Placental epithelial cell (primary cell): ENCODE data around the gene RIPPLY2. TPM values are rescaled to one million over a fixed set of nuclear protein-coding genes. Genes with fewer than 3 reads are reported as not detected.

Experiments
- total RNA-seq: library from RNA; depleted of rRNA; stranded (reverse); fragments of >200 nt; gene quantifications from 2 replicates; pipeline ENCODE4 v1.2.3, GENCODE V29; 2012

Gene RIPPLY2, protein sequence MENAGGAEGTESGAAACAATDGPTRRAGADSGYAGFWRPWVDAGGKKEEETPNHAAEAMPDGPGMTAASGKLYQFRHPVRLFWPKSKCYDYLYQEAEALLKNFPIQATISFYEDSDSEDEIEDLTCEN
- total RNA-seq: not detected in 2 replicates

DNA sequence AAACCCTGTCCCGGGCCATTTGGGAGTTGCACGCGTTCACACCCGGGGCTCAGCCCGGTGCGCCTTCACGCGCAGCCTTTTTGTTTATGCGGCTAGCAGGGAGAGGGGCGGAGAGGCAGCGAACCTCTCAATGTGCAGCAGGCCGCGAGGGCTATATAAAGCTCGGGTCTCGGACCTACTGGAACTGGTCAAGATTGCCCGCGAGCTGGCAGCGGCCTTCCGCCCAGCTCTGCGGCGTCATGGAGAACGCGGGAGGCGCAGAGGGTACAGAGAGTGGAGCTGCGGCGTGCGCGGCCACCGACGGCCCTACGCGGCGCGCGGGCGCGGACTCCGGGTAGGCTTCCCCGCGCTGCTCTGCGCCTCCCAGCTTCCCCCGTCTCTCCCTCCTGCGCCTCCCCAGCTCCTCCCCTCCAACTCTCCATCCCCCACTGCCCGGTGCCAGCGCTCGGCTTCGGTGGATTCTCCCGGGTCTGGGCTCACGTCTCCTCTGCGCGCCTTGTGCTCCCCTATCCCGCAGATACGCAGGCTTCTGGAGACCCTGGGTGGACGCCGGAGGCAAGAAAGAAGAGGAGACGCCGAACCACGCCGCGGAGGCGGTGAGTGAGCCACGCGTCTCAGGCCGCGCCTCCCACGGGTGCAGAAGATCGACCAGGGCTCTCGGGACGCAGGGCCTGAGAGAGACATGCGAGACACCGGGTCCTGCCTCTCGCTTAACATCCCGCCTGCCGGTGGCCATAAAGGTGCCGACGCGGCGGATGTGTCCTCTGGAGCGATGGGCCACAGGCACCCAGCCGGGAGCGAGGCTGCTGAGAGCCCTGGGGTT, at the start of gene RIPPLY2:
RIPPLY2 (plus strand) TSS at position 183 of the 823 bp plus-strand sequence; CDS start at position 240, 57 bp downstream.

DNA sequence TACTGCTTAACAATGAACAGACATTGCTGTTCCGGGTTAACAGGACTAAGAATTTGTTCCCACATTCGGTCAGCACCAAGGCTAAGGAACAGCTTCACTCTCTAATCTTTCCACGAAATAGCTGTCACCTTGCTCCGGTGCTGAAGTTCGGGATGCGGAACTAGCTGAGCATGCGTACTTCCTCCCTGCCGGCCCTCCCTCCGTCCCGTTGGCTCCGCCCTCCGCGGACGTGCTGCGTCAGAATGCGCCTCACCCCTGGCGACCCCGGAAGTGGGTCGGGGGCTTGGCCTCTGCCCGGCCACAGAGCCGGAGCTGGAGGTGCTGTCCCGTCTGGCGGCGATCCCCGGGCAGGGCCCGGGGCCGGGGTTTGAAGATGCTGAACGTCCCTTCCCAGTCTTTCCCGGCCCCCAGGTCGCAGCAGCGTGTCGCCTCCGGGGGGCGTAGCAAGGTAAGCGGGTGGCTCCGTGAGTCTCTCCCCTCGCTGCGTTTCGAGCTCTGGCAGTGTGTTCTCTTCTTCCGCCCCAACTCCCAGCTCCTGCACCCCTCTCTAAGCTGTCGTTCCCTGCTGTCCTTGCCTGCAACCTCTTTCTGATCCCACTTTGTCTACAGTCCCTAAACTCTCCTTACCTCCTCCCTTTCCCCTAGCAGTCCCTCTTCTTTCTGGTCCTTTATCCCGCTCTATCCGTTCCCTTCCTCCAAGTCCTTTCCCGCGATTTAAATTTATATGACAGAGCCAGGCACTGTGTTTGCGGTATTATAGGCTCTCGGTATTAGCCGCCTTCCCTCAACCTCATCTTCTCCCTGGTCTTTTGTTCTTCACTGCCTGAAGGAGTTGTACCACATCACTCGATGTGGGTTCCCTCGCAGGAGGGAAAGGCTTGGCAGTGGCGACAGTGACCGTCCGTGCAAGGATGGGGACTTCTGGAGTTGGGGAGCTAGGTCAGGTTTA, 6.5 kb downstream of the RIPPLY2 start, which contains the start of gene CYB5R4:
CYB5R4 (plus strand) TSS at position 280 of the 949 bp plus-strand sequence; CDS start at position 374, 94 bp downstream.

Other genes starting within 250 kb of the RIPPLY2 start
- gene SNAP91, start 144.3 kb upstream of the RIPPLY2 start, total RNA-seq: under 0.01 TPM in 1 of 2 replicates, not detected in the other
- gene CYB5R4, start 6.3 kb downstream of the RIPPLY2 start, total RNA-seq: 2.7 and 7.3 TPM in 2 replicates
- 0.39 TPM in 1 of 2 replicates, not detected in the other for gene MRAP2, start 180.4 kb downstream of the RIPPLY2 start, total RNA-seq